ENCODE measurements around the gene KLHL30. TPM values are rescaled to one million over a fixed set of nuclear protein-coding genes. Genes with fewer than 3 reads are reported as not detected.

Gene KLHL30
- total RNA-seq, 1 experiment from 2014 or later, result 0.61 TPM

DNA sequence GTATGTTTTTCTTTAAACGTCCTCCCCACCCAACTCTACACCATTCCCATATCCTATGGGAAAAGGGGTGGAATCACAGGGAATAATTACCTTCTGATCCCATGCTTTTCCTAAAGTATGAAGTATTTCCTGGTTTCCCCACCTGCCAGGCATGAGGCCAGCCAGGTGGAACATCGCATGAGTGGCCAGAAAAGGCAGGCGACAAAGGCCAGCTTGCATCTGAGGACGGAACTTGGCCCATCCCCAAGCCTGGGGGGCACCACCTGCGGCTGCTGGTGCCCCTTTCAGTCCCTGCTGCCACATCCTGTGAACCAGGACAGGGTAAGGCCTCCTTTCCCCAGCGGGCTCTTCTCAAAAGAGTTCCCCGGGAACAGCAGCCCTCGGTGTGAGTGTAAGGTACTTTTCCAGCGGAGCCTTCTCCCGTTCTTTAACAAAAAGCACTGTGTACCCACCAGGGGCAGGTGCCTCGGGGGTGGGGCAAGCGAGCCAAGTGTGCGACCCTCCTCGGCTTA lies 19.1 kb downstream of the KLHL30 start:
- no peak overlapping the region for H3K4me3 ChIP-seq (replicated peaks in 1 of 2; ENCODE audit: low read depth in 1 of 2, low read length in 2 of 2)
- H3K27ac ChIP-seq (ENCODE audit: low read depth, low read length), result no peak overlapping the region
- no peak overlapping the region for H2AFZ ChIP-seq (ENCODE audit: low read depth, low read length, poor library complexity, severe bottlenecking)
- peaks cover 4 to 12% of the 10 kb centered on the region in 2 experiments; a peak in 3 of 4 replicates for H3K4me1 ChIP-seq (ENCODE audit: control insufficient read depth in 1 of 2, insufficient read depth in 2 of 2, low read length in 2 of 2)
- H3K36me3 ChIP-seq (ENCODE audit: control insufficient read depth in 1 of 2, insufficient read depth in 2 of 2, low read length in 2 of 2), result no peaks in the 10 kb centered on the region
- ChIA-PET POLR2A (no interaction called here), RAD21 (ENCODE audit: low non-redundant PET in 1 of 2, low total read pairs in 2 of 2, uncharacterized antibody in 2 of 2, unreplicated experiment in 2 of 2) (no interaction called here), CTCF (no interaction called here)
- DNase-seq (ENCODE audit: low read depth, low spot score) (no peak), ATAC-seq (no peak)
- no peaks in the 10 kb centered on the region for H3K79me2 ChIP-seq (ENCODE audit: insufficient read depth, low read length)
- H4K20me1 ChIP-seq (ENCODE audit: insufficient read depth), result no peaks in the 10 kb centered on the region
- no peaks in the 10 kb centered on the region for H3K27me3 ChIP-seq (ENCODE audit: insufficient read depth, low read length)
- BruUV-seq (replicated peaks), result no TSS peak
- no peak overlapping the region for H3K4me2 ChIP-seq (ENCODE audit: low read length)
- H3K9ac ChIP-seq (ENCODE audit: low read length), result no peak overlapping the region
- intact Hi-C loops (cut with micrococcal nuclease), result no loop called here
- no peaks in the 10 kb centered on the region for H3K9me2 ChIP-seq (ENCODE audit: insufficient read depth)
- no peak for TF ChIP-seq CEBPB (IDR thresholded peaks at IDR 0.05; ENCODE audit: low read depth)
- TF ChIP-seq, protein P1, sequence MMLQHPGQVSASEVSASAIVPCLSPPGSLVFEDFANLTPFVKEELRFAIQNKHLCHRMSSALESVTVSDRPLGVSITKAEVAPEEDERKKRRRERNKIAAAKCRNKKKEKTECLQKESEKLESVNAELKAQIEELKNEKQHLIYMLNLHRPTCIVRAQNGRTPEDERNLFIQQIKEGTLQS (IDR thresholded peaks at IDR 0.05), result no peak
- H3K9me3 ChIP-seq (ENCODE audit: control insufficient read depth in 1 of 2, insufficient read depth in 1 of 2, low read depth in 1 of 2, low read length in 2 of 2), result no peaks in the 10 kb centered on the region

DNA sequence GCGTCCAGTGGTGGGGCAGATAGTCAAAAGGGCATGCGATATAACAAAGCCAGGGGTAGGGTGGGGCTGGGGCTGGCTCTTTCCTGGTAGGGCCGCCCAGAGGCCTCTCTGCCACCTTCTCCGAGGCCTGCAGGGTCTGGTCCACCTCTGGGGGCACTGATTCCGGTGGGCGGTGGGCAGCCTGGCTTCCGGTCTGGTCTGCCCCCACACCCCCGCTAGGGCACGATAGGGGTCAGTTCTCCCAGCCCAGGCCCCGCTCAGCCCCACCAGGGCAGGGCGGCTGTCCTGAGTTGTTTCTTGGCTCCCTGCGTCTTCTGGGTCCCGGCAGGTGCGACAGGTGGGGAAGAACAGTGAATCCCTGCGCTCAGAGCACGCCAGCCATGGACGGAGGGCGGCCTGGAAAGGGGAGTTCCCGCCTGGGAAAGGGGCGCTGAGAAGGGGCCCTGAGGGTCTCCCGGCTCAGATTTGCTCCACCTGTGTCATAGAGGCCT lies 19.6 kb downstream of the KLHL30 start:
- Histone ChIP-seq H4K20me1 (ENCODE audit: insufficient read depth) (no peaks in the 10 kb centered on the region), H3K27ac (ENCODE audit: low read depth, low read length) (no peak overlapping the region), H3K27me3 (ENCODE audit: insufficient read depth, low read length) (no peaks in the 10 kb centered on the region), H3K36me3 (ENCODE audit: control insufficient read depth in 1 of 2, insufficient read depth in 2 of 2, low read length in 2 of 2) (no peaks in the 10 kb centered on the region), H3K4me2 (ENCODE audit: low read length) (peak overlapping the region; percentile 28; the same call in 1 of the 2 replicates), H3K9me2 (ENCODE audit: insufficient read depth) (no peaks in the 10 kb centered on the region), H3K4me3 (replicated peaks in 1 of 2; ENCODE audit: low read depth in 1 of 2, low read length in 2 of 2) (no peak overlapping the region), H3K79me2 (ENCODE audit: insufficient read depth, low read length) (no peaks in the 10 kb centered on the region), H3K9ac (ENCODE audit: low read length) (no peak overlapping the region), H3K9me3 (ENCODE audit: control insufficient read depth in 1 of 2, insufficient read depth in 1 of 2, low read depth in 1 of 2, low read length in 2 of 2) (no peaks in the 10 kb centered on the region), H3K4me1 (ENCODE audit: control insufficient read depth in 1 of 2, insufficient read depth in 2 of 2, low read length in 2 of 2) (peaks cover 4 to 12% of the 10 kb centered on the region in 2 experiments; a peak in 3 of 4 replicates), H2AFZ (ENCODE audit: low read depth, low read length, poor library complexity, severe bottlenecking) (no peak overlapping the region)
- CTCF ChIA-PET, result no interaction called here
- RAD21 ChIA-PET (ENCODE audit: low non-redundant PET in 1 of 2, low total read pairs in 2 of 2, uncharacterized antibody in 2 of 2, unreplicated experiment in 2 of 2), result no interaction called here
- intact Hi-C loops (cut with micrococcal nuclease), result no loop called here
- DNase-seq (ENCODE audit: low read depth, low spot score) (no peak), ATAC-seq (no peak)
- no peak for TF ChIP-seq SRF (IDR thresholded peaks at IDR 0.05; ENCODE audit: low read depth)
- TF ChIP-seq EZH2 (IDR thresholded peaks at IDR 0.05), result no peak
- TF ChIP-seq RAD21 (IDR thresholded peaks at IDR 0.05; ENCODE audit: low read depth), result no peak
- no peak for TF ChIP-seq SIN3A (IDR thresholded peaks at IDR 0.05; ENCODE audit: low read depth)
- no peak for TF ChIP-seq FOSL1 (IDR thresholded peaks at IDR 0.05; ENCODE audit: low read depth)
- TF ChIP-seq POLR2A (IDR thresholded peaks at IDR 0.05; ENCODE audit: borderline replicate concordance, extremely low read depth, insufficient read depth, insufficient read length), result no peak
- TF ChIP-seq JUND (IDR thresholded peaks at IDR 0.05), result no peak
- no peak for TF ChIP-seq CBX3 (IDR thresholded peaks at IDR 0.05; ENCODE audit: low read depth)
- no peak for TF ChIP-seq TCF7L2 (IDR thresholded peaks at IDR 0.05; ENCODE audit: borderline replicate concordance, extremely low read depth, insufficient read depth, insufficient read length)
- no peak for TF ChIP-seq CEBPB (IDR thresholded peaks at IDR 0.05; ENCODE audit: low read depth)
- TF ChIP-seq, protein P2, sequence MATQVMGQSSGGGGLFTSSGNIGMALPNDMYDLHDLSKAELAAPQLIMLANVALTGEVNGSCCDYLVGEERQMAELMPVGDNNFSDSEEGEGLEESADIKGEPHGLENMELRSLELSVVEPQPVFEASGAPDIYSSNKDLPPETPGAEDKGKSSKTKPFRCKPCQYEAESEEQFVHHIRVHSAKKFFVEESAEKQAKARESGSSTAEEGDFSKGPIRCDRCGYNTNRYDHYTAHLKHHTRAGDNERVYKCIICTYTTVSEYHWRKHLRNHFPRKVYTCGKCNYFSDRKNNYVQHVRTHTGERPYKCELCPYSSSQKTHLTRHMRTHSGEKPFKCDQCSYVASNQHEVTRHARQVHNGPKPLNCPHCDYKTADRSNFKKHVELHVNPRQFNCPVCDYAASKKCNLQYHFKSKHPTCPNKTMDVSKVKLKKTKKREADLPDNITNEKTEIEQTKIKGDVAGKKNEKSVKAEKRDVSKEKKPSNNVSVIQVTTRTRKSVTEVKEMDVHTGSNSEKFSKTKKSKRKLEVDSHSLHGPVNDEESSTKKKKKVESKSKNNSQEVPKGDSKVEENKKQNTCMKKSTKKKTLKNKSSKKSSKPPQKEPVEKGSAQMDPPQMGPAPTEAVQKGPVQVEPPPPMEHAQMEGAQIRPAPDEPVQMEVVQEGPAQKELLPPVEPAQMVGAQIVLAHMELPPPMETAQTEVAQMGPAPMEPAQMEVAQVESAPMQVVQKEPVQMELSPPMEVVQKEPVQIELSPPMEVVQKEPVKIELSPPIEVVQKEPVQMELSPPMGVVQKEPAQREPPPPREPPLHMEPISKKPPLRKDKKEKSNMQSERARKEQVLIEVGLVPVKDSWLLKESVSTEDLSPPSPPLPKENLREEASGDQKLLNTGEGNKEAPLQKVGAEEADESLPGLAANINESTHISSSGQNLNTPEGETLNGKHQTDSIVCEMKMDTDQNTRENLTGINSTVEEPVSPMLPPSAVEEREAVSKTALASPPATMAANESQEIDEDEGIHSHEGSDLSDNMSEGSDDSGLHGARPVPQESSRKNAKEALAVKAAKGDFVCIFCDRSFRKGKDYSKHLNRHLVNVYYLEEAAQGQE (IDR thresholded peaks at IDR 0.05; ENCODE audit: low read depth), result no peak
- no peak for TF ChIP-seq POLR2AphosphoS5 (IDR thresholded peaks at IDR 0.05; ENCODE audit: low read depth, low read length)
- POLR2A ChIA-PET, result no interaction called here
- no TSS peak for BruUV-seq (replicated peaks)
